Thyroid gland (tissue), 4 donors: Measurements from ENCODE around the gene SIVA1. TPM values are rescaled to one million over a fixed set of nuclear protein-coding genes. Genes with fewer than 3 reads are reported as not detected.

Experiments
- DNase-seq, 2 donors: peaks; one replicate each; pipeline ENCODE4 v3.0.0-alpha.2; 2019
- H3K27ac ChIP-seq, 3 donors: fragments of 200-600 bp; sonication (generic); 1 replicate in 2 of 3; 2 replicates in 1 of 3; pipeline ENCODE4 v1.5.1; 2016 to 2019; ENCODE audit warnings: mild to moderate bottlenecking in 1 of 3, moderate library complexity in 1 of 3
- H3K27me3 ChIP-seq: fragments of 200-600 bp; sonication (generic); one replicate; pipeline ENCODE4 v1.5.1; 2019
- H3K36me3 ChIP-seq, 2 donors: fragments of 200-600 bp; sonication (generic); one replicate each; pipeline ENCODE4 v1.5.1; 2016 to 2019
- H3K4me1 ChIP-seq, 2 donors: fragments of 200-600 bp; sonication (generic); one replicate each; pipeline ENCODE4 v1.5.1; 2017 to 2019
- H3K4me3 ChIP-seq, 3 donors: fragments of 200-600 bp; sonication (generic); replicated peaks in 1 of 3; 1 replicate in 2 of 3; 2 replicates in 1 of 3; pipeline ENCODE4 v1.5.1; 2016; ENCODE audit warnings: mild to moderate bottlenecking in 1 of 3
- H3K9me3 ChIP-seq: fragments of 200-600 bp; sonication (generic); one replicate; pipeline ENCODE4 v1.5.1; 2017
- CTCF ChIP-seq, 6 experiments: fragments of 200-600 bp in 3 of 6; fragments of 450-650 bp in 3 of 6; sonication (generic) in 3 of 6; IDR thresholded peaks; one replicate each; pipeline ENCODE4 v1.5.1; 2016 to 2019; ENCODE audit warnings: antibody characterized with exemption in 6 of 6, mild to moderate bottlenecking in 2 of 6, inconsistent platforms in 1 of 6, moderate library complexity in 1 of 6
- POLR2A ChIP-seq, 2 donors: fragments of 450-650 bp; IDR thresholded peaks; one replicate each; pipeline ENCODE4 v1.6.1; 2017; ENCODE audit warnings: antibody characterized with exemption in 2 of 2, mild to moderate bottlenecking in 2 of 2, moderate library complexity in 1 of 2
- WGBS, 2 donors: methylation state at CpG; one replicate each; pipeline ENCODE4 v1.1.5; 2017; 5-methylcytosine and 5-hydroxymethylcytosine counted together
- intact Hi-C: fragments of 100-400 bp; cut with DNase I; formaldehyde crosslinking; loops from one replicate; pipeline ENCODE4 v1.15.1; 2023
- total RNA-seq, 4 donors: library from RNA; depleted of rRNA; stranded (reverse); fragments of >200 nt; gene quantifications; one replicate each; pipeline ENCODE4 v1.2.3, GENCODE V29; 2016

SIVA1 gene
- total RNA-seq, 4 donors from 2014 or later, result 137 to 388 (median 239) TPM

GRCh38 chr14:104792101-104792884, 39.3 kb downstream of the SIVA1 start:
- no peaks in the 10 kb centered on the region for H3K9me3 ChIP-seq
- intact Hi-C loops, result no loop called here
- DNase-seq, result peak; percentile 86 to 92
- peaks cover 46 to 57% of the 10 kb centered on the region in 2 donors for H3K4me1 ChIP-seq
- WGBS, 2 donors, result 49 to 61% methylated on average over 14 to 21 of the region's 25 CpGs
- no peaks in the 10 kb centered on the region for H3K27me3 ChIP-seq
- H3K4me3 ChIP-seq, result no peak overlapping the region
- no peak for TF ChIP-seq CTCF (IDR thresholded peaks at IDR 0.05)
- no peak for TF ChIP-seq POLR2A (IDR thresholded peaks at IDR 0.05)
- H3K27ac ChIP-seq, result peak overlapping the region; percentile 46 to 66 (median 57)
- H3K36me3 ChIP-seq, result peaks cover 0 to 19% of the 10 kb centered on the region in 2 donors

DNA sequence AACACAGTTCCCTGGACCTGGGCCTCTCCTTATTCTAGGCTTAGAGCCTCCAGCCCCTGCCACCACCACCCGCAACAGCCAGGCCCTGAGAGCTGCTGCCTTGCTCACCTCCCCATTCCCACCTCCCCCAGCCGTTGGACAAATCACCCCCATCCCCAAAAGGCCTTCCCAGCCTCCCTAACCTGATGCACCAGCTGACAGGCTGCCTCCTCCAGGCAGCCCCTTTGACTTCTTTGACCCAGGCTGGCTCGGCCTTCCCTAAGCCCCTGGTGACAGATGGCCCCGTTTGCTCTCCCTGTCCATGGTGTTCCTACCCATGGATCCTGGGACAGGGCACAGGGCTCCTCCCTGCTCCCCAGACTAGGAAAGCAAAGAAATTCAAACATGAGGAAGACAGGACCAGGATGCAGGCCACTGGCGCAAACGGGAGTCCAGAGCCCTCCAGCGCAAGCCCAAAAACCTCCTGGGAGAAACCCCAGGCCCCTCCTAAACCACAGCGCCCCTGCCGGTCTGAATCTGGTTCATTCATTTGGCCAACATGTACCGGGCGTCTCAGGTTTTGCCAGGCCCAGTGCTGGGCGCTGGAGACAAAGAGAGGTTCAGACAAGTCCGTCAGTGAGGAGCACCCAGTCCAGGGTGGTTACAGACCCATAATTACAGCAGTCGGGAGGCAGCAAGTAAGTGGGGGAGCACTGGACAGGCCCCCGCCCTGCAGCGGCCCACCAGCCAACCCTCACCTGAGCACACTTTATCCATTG, 40.2 kb downstream of the SIVA1 start:
- no peak for TF ChIP-seq CTCF (IDR thresholded peaks at IDR 0.05)
- TF ChIP-seq POLR2A (IDR thresholded peaks at IDR 0.05), result no peak
- Histone ChIP-seq H3K4me1 (peaks cover 53 to 64% of the 10 kb centered on the region in 2 donors), H3K27me3 (no peaks in the 10 kb centered on the region), H3K4me3 (no peak overlapping the region), H3K36me3 (peaks cover 0 to 19% of the 10 kb centered on the region in 2 donors), H3K9me3 (no peaks in the 10 kb centered on the region), H3K27ac (peak overlapping the region in 2 of 3 donors; percentile 46 to 66)
- 79 to 80% methylated on average over 14 to 16 of the region's 16 CpGs for WGBS, 2 donors
- no peak for DNase-seq
- intact Hi-C loops, result no loop called here

DNA sequence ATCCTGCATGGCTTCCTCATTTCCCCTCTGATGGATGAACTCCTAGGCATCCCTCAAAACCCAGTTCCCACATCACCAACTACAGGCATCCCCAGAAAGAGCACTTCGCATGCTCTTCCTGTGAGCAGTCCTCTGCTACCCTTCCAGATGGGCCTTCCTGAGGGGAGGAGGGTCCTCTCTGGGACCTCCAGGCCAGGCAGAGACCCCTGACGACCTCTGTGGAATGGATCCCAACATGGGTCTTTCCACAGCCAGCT, 40.7 kb downstream of the SIVA1 start:
- Histone ChIP-seq H3K9me3 (no peaks in the 10 kb centered on the region), H3K27me3 (no peaks in the 10 kb centered on the region), H3K4me1 (peaks cover 53 to 63% of the 10 kb centered on the region in 2 donors), H3K4me3 (peak overlapping the region in 1 of 3 donors; percentile 75), H3K36me3 (peaks cover 0 to 19% of the 10 kb centered on the region in 2 donors), H3K27ac (peak overlapping the region in 1 of 3 donors; percentile 24)
- TF ChIP-seq CTCF (IDR thresholded peaks at IDR 0.05) (no peak), POLR2A (IDR thresholded peaks at IDR 0.05) (no peak)
- WGBS, 2 donors, result 83 to 88% methylated on average over 2 of the region's 2 CpGs
- intact Hi-C loops, result no loop called here
- no peak for DNase-seq

GRCh38 chr14:104794099-104794498, 41.2 kb downstream of the SIVA1 start:
- Histone ChIP-seq H3K9me3 (no peaks in the 10 kb centered on the region), H3K36me3 (peaks cover 0 to 19% of the 10 kb centered on the region in 2 donors), H3K27ac (peak overlapping the region in 2 of 3 donors; percentile 24 to 32), H3K4me1 (peaks cover 53 to 58% of the 10 kb centered on the region in 2 donors), H3K27me3 (no peaks in the 10 kb centered on the region), H3K4me3 (peak overlapping the region in 2 of 3 donors; percentile 75 to 82)
- intact Hi-C loops, result no loop called here
- TF ChIP-seq POLR2A (IDR thresholded peaks at IDR 0.05) (no peak), CTCF (IDR thresholded peaks at IDR 0.05) (no peak)
- 15 to 31% methylated on average over 9 to 15 of the region's 15 CpGs for WGBS, 2 donors
- no peak for DNase-seq

GRCh38 chr14:104794631-104794992, 41.7 kb downstream of the SIVA1 start:
- H3K36me3 ChIP-seq, result peaks cover 0 to 18% of the 10 kb centered on the region in 2 donors
- no peaks in the 10 kb centered on the region for H3K9me3 ChIP-seq
- H3K4me1 ChIP-seq, result peaks cover 54 to 58% of the 10 kb centered on the region in 2 donors
- H3K27me3 ChIP-seq, result no peaks in the 10 kb centered on the region
- H3K4me3 ChIP-seq, result peak overlapping the region; percentile 51 to 82 (median 75)
- DNase-seq, result peak; percentile 58 to 66
- 3% methylated on average over 7 of the region's 16 CpGs; no CpG with 5 or more reads in 1 of the 2 donors for WGBS, 2 donors
- intact Hi-C loops, result no loop called here
- TF ChIP-seq CTCF (IDR thresholded peaks at IDR 0.05), result no peak
- TF ChIP-seq POLR2A (IDR thresholded peaks at IDR 0.05), result no peak
- peak overlapping the region in 2 of 3 donors; percentile 32 to 59 for H3K27ac ChIP-seq
